Ascending aorta (tissue), 2 donors: Measurements from ENCODE around the gene CDNF. TPM values are rescaled to one million over a fixed set of nuclear protein-coding genes. Genes with fewer than 3 reads are reported as not detected.

Experiments
- DNase-seq, 2 donors: peaks; one replicate each; pipeline ENCODE4 v3.0.0-alpha.2; 2019; ENCODE audit warnings: low spot score in 2 of 2
- H3K27ac ChIP-seq, 2 donors: fragments of 200-600 bp; sonication (generic); one replicate each; pipeline ENCODE4 v1.5.1; 2016 to 2017; ENCODE audit warnings: mild to moderate bottlenecking in 1 of 2
- H3K27me3 ChIP-seq: fragments of 200-600 bp; sonication (generic); one replicate; pipeline ENCODE4 v1.5.1; 2017
- H3K36me3 ChIP-seq, 2 donors: fragments of 200-600 bp; sonication (generic); one replicate each; pipeline ENCODE4 v1.5.1; 2016
- H3K4me1 ChIP-seq, 2 donors: fragments of 200-600 bp; sonication (generic); one replicate each; pipeline ENCODE4 v1.5.1; 2016 to 2017; ENCODE audit warnings: mild to moderate bottlenecking in 1 of 2
- H3K4me3 ChIP-seq, 2 donors: fragments of 200-600 bp; sonication (generic); one replicate each; pipeline ENCODE4 v1.5.1; 2016 to 2017; ENCODE audit warnings: mild to moderate bottlenecking in 1 of 2
- H3K9me3 ChIP-seq, 2 donors: fragments of 200-600 bp; sonication (generic); one replicate each; pipeline ENCODE4 v1.5.1; 2016
- intact Hi-C: fragments of 100-400 bp; cut with DNase I; formaldehyde crosslinking; loops from one replicate; pipeline ENCODE4 v1.15.1; 2023
- total RNA-seq: library from RNA; depleted of rRNA; stranded (reverse); fragments of >200 nt; gene quantifications from one replicate; pipeline ENCODE4 v1.1.0, GENCODE V29; 2016
- TF ChIP-seq, protein P1 (sequence below), 3 experiments: fragments of 200-600 bp in 2 of 3; fragments of 450-650 bp in 1 of 3; sonication (generic) in 2 of 3; IDR thresholded peaks; one replicate each; pipeline ENCODE4 v1.5.1; 2016 to 2019; ENCODE audit warnings: antibody characterized with exemption in 3 of 3, mild to moderate bottlenecking in 1 of 3, moderate library complexity in 1 of 3

Gene CDNF
- total RNA-seq, 1 donor from 2014 or later = not detected

DNA sequence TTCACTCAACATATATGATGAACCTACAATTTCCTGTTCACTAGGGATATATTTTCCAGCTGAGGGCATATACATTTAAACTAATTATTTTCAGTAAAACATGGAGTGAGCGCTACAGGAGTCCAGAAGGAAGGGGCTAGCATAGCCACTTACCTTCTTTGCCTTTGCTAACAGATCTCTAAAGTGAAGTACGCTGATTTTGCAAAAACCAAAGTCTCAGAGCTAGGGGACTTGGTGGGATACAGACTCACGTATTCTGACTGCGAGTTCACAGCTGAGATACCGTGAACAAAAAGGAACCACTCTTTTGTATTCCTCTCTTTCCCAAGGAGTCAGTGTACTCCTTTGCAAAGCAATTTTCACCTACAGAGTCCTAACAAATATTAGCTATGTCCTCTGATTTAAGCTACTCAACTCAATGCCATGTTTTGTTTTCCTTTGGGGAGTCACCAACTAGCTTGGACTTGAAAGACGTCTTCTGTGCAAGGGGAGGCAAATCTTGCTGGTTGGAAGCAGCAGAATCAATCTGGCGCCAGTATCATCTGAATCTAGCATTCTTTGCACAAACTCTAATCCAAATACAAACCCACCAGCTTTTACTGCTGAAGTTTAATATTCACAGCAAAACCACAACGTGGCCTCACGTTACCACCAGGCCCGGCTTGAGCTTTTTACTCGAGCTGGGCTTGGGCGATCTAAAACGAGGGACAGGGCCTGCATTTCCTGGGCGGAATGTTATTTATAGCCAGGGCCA, 657 bp downstream of the CDNF start:
- peak overlapping the region; percentile 85 to 86 for H3K4me3 ChIP-seq
- H3K27me3 ChIP-seq = no peaks in the 10 kb centered on the region
- DNase-seq = no peak
- TF ChIP-seq, protein P1, sequence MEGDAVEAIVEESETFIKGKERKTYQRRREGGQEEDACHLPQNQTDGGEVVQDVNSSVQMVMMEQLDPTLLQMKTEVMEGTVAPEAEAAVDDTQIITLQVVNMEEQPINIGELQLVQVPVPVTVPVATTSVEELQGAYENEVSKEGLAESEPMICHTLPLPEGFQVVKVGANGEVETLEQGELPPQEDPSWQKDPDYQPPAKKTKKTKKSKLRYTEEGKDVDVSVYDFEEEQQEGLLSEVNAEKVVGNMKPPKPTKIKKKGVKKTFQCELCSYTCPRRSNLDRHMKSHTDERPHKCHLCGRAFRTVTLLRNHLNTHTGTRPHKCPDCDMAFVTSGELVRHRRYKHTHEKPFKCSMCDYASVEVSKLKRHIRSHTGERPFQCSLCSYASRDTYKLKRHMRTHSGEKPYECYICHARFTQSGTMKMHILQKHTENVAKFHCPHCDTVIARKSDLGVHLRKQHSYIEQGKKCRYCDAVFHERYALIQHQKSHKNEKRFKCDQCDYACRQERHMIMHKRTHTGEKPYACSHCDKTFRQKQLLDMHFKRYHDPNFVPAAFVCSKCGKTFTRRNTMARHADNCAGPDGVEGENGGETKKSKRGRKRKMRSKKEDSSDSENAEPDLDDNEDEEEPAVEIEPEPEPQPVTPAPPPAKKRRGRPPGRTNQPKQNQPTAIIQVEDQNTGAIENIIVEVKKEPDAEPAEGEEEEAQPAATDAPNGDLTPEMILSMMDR (IDR thresholded peaks at IDR 0.05) = no peak
- H3K27ac ChIP-seq = peak overlapping the region; percentile 94 to 97
- peaks cover 6 to 17% of the 10 kb centered on the region in 2 donors for H3K36me3 ChIP-seq
- intact Hi-C loops = loop anchor here (2.0 to 5.0 kb wide), 3 partner anchors 182 to 300 kb away; partner anchors contain the start of gene RPP38
- no peaks in the 10 kb centered on the region for H3K9me3 ChIP-seq
- H3K4me1 ChIP-seq = peaks cover 0 to 7% of the 10 kb centered on the region in 2 donors

DNA sequence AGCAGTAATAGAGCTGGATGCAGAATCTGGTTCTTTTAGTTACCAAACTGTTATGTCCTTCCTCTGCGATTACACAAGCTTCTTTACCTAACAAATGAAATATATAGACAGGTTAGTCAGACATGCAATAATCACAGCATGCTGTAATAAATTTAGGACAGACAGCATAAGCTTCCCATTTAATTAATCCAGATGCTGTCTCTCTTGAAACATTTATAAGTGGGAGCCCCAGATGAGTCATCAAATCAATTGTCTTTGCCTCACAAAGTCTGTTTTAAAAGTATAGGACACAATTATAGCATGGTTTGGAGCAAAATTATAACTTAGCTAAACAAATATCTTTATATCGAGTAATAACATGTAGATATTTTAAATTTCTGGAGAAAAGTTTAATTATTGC, 1.6 kb downstream of the CDNF start:
- TF ChIP-seq, protein P1 (IDR thresholded peaks at IDR 0.05) = no peak
- no peaks in the 10 kb centered on the region for H3K27me3 ChIP-seq
- H3K4me1 ChIP-seq = peaks cover 0 to 7% of the 10 kb centered on the region in 2 donors
- intact Hi-C loops = loop anchor here (2.0 to 5.0 kb wide), 3 partner anchors 181 to 299 kb away; partner anchors contain the start of gene RPP38
- H3K27ac ChIP-seq = peak overlapping the region in 1 of 2 donors; percentile 94
- DNase-seq = no peak
- no peak overlapping the region for H3K4me3 ChIP-seq
- H3K9me3 ChIP-seq = no peaks in the 10 kb centered on the region
- H3K36me3 ChIP-seq = peaks cover 0 to 7% of the 10 kb centered on the region in 2 donors

DNA sequence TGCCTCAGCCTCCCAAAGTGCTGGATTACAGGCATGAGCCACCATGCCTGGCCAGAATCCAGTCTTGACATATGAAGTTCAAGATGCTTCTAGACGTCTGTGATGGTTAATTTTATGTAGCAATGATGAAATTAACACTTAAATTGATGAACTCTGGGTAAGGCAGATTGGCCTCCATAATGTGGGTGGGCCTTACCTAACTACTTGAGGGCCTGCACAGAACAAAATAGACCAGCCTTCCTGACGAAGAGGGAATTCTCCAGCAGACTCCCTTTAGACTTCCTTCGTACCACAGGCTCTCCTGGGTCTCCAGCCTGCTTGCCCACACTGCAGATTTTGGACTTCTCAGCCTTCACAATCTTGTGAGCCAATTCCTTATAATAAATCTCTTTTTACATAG, 4.7 kb downstream of the CDNF start:
- intact Hi-C loops = no loop called here
- Histone ChIP-seq H3K9me3 (no peaks in the 10 kb centered on the region), H3K27me3 (no peaks in the 10 kb centered on the region), H3K27ac (no peak overlapping the region), H3K4me1 (peaks cover 0 to 7% of the 10 kb centered on the region in 2 donors), H3K4me3 (no peak overlapping the region), H3K36me3 (peaks cover 0 to 7% of the 10 kb centered on the region in 2 donors)
- TF ChIP-seq, protein P1 (IDR thresholded peaks at IDR 0.05) = no peak
- no peak for DNase-seq

DNA sequence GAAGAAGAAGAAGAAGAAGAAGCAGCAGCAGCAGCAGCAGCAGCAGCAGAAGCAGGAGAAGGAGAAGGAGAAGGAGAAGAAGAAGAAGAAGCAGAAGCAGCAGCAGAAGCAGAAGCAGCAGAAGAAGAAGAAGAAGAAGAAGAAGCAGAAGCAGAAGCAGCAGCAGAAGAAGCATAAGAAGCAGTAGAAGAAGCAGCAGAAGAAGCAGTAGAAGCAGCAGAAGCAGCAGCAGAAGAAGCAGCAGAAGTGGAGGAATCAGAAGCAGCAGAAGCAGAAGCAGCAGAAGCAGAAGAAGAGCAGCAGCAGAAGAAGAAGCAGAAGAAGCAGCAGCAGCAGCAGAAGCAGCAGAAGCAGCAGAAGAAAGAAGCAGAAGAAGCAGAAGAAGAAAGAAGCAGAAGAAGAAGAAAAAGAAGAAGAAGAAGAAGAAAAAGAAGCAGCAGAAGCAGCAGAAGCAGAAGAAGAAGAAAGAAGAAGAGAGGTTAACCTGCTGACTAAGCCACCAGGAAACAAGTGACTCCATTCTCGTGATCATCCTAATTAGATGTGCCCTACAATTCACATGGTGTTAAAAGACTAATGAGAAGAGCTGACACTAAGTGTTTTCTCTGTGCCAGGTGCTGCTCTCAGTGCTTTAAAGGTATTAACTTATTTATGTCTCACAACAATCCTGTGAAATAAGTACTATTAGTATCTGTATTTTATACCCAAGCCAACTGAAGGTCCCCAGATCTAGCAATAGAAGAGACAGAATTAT, 11.6 kb downstream of the CDNF start:
- Histone ChIP-seq H3K36me3 (no peaks in the 10 kb centered on the region), H3K27me3 (no peaks in the 10 kb centered on the region), H3K4me3 (no peak overlapping the region), H3K27ac (no peak overlapping the region), H3K9me3 (no peaks in the 10 kb centered on the region), H3K4me1 (no peaks in the 10 kb centered on the region)
- no peak for DNase-seq
- intact Hi-C loops = no loop called here
- TF ChIP-seq, protein P1 (IDR thresholded peaks at IDR 0.05) = no peak

DNA sequence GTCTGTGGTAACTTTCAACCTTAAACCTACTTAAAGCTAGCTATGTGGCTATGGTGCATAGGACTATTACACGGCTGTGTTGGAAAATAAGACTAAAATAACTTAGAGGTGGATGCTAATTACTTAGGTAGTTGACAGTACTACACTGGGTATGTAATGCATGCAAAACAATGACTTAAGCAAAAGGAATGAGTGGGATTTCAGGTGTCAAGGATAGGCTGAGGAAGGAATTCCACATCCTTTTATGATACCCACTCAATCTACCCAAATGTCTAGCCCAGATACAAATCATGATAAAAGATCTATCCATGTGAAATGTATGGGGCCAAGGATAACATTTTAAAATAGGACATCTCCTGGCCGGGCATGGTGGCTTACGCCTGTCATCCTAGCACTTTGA, 13.9 kb downstream of the CDNF start:
- H3K9me3 ChIP-seq = no peaks in the 10 kb centered on the region
- no peaks in the 10 kb centered on the region for H3K36me3 ChIP-seq
- H3K27ac ChIP-seq = no peak overlapping the region
- intact Hi-C loops = loop anchor here (1.0 to 5.0 kb wide), 3 partner anchors 72 to 325 kb away; no protein-coding TSS in a partner anchor
- H3K4me3 ChIP-seq = no peak overlapping the region
- DNase-seq = no peak
- H3K4me1 ChIP-seq = peaks cover 0 to 3% of the 10 kb centered on the region in 2 donors
- TF ChIP-seq, protein P1 (IDR thresholded peaks at IDR 0.05) = no peak
- H3K27me3 ChIP-seq = no peaks in the 10 kb centered on the region
